Ramos (cell line): ENCODE results near the gene ATP2B2.

Experiments
- in situ Hi-C: fragments of 300-500 bp; cut with MboI; formaldehyde crosslinking; loops from one replicate; pipeline ENCODE4 v1.14.3; 2022; ENCODE audit warnings: low sequenced_read_pairs; ENCODE audit not compliant: unreplicated experiment

The ATP2B2 gene

DNA sequence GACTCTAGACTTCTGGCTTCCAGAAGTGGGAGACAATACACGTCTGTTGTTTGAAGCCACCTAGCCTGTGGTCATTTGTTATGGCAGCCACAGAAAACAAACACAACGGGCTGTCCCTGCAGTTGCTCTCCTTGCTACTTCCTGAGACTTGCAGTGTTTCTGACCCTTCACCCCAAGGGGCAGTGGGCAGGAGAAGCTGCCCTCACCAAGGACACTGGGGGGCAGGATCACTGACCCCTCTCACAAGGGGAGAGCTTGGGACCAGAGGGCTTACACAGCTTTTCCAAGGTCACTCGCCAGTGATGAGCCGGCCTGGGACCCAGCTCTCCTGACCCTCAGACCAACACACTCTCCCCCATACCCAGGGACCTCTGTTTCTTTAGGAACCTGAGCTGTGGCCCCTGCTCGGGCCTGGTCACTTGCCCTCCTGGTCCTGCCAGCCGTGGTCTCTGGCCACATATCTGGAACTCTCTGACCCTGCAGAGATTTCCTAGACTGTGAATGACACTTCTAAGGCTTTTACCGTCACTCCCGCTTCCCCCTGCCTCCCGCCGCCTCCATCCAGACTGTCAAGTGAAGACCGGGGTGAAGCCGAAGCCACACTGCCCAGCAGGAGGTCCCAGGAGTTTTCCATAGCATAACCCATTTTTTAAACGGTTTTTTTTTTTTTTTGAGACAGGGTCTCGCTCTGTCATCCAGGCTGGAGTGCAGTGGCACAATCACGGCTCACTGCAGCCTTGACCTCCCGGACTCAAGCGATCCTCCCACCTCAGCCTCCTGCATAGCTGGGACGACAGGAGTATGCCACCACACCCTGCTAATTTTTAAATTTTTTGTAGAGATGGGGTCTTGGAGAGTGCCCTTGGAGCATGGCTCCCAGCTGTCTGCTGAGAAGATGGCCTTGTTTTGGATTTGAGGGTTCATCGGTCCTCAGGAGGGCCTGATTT is 4.4 kb downstream of the ATP2B2 start:
- in situ Hi-C loops: loop anchor here (25.0 kb wide), 1 partner anchor 164 kb away; no protein-coding TSS in a partner anchor

DNA sequence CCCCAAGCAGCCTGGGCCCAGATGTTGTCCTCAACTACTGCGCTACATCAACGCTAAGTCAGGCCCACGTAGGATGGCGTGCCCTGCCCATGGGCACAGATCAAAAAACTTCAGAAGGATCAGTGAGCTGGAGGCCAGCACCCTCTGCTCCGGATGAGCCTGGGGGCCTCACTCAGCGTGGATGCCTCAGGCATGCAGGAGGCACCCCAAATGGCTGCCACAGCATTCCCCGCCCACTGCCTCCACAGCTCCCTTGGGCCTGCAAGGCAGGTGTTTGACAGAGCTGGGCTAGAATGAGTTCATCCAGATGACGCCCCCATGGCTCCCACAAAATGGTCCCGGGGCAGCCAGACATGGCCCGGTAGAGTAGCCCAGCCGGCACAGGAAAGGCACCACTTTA is 7.1 kb downstream of the ATP2B2 start:
- in situ Hi-C loops: no loop called here

DNA sequence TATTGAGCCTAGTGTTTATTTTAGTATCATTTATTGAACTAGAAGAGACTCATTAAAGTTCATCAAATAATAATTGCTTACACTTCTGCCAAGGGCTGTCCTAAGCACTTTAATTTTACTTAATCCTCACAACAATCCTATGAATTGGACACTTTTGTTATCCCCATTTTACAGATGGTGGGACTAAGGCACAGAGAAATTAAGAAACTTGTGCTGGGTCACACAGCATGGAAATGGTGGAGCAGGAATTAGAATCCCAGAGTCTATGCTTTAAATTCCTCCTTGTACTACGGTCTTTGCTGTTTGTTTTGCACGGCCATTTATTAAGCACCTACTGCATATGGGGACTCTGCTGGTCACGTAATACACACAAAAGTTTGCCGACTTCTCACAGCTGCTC is 7.9 kb downstream of the ATP2B2 start:
- in situ Hi-C loops: no loop called here

DNA sequence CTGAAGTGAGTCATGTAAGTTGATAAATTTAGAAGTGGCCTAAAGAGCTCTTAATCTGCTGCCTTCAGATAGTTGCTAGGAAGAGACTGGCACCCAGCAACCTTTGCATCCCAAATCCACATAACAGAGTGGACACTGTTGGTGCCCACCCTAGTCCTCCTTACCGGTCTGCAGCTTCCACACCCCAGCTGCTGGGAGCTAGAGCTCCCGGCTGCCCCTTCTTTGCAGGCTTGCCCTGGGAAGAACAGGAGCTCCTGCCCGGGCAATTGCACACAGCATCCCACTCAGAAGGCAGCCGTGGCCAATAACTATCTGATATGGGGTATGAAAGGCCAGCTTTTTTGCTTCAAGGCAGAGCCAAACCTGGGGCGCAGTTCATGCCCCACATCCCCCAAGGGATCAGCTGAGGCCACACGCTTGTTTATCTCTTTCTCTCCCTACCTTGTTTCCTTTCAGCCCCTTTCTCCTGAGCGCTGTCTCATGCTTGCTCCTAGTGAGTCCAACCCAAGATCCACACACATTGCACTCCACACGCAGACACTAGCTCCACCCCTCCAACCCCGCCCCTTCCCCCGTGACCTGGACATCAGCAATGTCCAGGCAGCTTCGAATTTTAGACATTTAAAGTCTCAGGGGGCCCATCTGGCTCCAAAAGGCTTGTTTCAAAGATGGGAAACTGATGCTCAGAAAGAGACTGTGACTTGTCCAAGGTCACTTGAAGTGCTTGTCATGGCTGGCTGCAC is 9.1 kb downstream of the ATP2B2 start:
- in situ Hi-C loops: no loop called here

DNA sequence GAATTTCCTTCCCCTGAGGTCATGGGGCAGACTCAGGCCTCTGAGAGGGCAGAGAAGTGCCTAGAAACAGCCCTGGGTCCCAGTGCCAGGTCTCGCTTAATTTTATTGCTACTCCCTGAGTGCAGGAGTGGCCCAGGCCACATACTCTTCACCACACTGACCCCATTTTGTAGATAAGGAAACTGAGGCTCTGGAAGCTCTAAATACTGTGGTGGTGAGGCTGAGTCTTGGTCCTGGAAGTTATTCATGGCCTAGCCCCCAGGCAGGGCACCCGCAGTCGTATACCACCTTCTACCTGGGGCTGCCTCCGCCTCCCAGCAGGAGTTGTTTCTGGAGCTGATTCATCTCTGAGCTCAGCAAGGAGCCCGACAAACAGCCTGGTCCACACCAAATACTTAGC is 9.8 kb downstream of the ATP2B2 start:
- in situ Hi-C loops: no loop called here

DNA sequence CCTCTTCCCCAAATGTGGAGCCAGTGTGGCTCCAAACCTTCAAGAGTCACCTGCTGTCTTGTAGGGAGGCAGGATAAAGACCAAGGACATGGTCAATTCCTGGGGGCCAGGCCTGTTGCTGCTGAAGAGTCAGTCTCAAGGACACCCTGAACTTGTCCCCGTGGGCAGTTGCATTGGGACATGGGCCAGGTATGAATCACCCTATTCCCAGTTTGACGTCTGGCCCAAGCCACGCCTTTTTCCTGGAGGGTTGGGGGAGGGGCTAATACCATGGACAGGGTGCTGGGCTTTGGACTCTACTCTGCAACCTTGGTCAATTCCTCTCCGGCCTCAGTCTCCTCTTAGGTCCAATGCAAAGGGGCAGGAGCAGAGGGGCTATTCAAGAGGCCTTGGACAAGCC is 10.4 kb downstream of the ATP2B2 start:
- in situ Hi-C loops: no loop called here

DNA sequence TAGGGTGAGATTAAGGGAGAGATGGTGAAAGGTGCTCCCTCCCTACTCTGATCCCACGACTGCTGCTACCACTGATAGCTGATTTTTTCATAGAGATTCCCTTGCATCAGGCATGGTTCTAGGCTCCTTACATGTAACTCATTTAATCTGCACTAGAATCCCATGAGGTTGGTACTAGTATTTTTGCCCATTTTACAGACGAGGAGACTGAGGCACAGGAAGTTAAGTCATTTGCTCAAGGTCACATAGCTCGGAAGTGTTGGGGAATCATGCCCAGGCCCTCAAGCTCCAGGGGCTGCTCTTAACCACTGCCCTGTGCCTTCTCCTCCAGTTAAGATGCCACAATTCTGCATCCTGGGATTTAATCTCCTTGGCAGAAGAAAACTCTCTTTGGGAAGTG is 11.2 kb downstream of the ATP2B2 start:
- in situ Hi-C loops: no loop called here

DNA sequence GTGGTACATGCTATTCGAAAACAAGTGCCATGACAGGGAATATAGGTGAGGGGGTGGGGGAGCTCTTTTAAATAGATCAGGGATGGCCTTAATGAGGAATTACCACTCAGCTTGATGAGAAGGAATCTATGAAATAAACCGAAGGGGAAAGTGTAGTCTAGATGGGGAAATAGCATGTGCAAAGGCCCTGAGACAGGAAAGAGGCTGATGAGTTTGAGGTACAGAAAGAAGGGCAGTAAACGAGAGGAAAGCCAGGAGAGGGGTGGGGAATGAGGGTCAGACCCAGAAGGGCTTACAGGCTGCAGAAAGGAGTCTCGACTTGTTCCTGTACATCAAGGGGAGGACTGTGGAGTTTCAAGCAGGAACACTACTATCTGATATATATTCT is 12.2 kb downstream of the ATP2B2 start:
- in situ Hi-C loops: no loop called here

DNA sequence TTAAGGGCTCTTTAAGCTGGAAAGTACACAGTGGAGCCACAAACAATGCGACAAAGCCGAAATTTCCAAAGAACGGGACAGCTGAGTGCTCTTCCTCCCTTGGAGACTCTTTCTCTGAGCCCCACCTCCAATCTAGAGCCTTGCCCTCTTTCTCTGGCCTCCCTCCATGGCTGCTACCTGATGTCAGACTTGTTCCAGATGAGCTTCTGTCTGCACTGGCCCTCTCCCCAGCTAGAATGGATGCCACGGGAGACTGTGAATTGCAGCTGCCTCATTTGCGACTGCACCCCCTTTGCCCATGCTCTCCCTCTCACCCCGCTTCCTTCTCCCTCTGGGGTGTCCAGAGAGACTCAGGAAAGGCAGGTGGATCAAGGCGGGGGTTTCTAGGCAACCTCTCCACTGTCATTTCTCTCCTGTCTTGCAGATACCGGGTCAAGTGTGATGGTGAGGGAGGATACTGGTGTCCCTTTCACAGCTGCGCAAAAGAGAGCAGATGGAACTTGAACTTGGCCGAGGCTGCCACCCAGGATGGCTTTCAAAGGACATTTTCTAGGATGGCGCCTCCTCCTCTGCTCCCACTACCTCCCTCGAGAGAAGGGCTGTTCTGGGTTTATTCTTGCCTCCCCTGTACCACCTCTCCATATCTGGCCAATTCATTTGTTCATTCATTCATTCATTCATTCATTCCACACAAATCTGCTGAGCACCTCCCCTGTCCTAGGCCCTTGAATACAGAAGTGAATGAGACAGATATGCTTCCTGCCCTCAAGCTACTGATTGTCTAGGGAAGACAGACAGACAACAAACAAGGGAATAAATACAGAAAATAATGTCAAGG is 12.8 kb downstream of the ATP2B2 start:
- in situ Hi-C loops: no loop called here

DNA sequence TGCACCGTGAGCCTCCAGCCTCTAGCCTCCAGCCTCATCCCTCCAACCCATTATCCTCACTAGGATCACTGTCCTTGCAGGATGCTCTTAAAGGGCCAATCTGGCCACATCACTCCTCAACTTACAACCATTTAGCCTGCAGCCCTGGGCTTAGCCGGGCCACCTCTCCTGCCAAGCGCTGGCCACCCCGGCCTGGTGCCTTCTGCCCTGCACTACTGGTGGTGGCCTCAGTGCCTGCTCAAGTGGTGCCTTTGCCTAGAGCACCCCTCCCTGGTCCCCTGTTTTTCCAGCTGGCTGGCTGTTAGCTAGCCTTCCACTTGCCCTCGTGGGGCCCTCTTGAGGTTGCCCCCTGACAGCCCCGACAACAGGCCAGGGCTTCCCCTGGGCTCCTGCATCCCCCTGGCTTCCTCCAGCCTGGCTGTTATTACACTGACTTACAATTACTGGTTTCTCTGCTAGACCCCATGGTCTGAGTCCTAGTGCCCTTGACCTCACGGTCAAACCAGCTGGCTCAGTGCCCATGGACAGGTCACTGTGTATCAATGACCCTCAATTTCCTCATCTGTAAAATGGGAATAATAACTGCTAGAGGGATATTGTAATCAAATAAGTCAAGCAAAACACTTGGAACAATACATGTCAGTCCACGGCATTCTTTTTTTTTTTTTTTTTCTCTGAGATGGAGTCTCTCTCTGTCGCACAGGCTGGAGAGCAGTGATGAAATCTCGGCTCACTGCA is 15.5 kb downstream of the ATP2B2 start:
- in situ Hi-C loops: no loop called here

DNA sequence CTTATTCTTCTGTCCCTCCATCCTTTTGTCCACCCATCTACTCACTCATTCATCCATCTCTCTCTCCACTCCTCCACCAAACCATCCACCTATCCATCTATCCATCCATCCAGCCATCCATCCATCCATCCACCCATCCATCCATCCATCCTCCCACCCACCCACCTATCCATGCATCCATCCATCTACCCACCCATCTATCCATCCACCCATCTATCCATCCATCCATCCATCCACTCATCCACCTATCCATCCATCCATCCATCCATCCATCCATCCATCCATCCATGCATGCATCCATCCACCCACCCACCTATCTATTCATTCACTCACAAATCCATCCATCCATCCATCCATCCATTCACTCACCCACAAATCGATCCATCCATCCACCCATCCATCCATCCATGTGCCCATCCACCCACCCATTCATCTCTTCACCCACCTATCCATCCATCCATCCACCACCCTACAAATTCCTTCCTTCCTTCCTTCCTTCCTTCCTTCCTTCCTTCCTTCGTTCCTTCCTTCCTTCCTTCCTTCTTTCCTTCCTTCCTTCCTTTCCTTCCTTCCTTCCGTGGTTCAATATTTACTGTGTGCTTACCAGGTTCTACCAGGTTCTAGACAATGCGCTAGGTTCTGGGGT is 17.3 kb downstream of the ATP2B2 start:
- in situ Hi-C loops: no loop called here

DNA sequence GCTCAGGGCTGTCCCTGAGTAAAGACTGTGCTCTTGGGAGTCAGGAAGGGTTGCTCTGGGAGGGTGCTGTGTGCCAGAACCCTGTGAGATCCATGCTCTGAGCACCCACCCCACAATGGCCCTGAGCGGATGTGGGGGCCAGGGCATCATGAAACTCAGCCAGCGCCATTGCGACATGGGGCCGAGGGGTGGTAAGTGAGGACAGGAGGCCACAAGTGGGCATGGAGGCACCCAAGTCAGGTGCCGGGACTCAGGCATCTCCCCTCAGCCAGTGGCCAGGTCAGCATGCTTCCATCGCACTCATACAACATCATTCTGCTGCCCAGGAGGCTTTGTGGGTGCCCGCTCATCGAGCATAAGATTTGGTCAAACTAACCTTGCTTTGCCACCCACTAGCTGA is 19.6 kb downstream of the ATP2B2 start:
- in situ Hi-C loops: no loop called here

DNA sequence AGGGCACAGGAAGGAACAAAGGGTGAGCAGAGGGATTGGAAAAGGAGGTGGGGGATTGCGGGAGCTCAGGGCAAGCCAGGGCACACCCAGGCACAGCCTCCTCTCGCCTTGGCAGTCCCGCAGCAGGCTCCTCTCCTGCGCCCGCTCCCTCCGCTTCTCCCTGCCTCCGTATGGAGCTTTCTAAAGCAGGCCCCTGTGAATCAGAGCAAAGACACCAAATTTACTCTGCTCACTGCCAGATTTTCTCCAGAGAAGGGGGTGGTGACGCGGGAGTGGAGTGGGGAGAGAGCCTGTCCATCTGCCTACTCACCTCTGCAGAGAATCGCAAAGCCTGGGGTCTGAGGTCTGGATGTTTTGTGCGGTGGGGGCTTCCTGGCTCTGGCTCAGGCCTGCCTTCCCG is 20.0 kb downstream of the ATP2B2 start:
- in situ Hi-C loops: no loop called here

DNA sequence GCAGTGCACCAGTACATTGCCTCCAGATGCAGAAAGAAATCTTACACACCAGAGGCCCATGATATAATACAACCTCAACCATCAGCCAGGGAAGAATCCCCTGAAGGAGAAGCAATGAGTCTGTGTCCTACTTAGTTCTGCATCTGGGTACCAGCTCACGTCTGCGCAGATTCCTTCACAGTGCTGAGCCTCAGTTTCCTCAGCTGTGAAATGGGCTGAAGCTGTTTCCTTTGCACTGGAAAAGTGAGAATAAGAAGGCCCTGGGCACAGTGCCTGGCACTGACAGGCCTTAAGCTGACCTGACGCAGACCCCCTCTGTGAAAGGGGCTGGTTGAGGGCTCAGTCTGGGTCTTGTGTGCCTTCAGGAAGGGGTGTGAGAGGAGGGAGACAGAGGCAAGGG is 20.7 kb downstream of the ATP2B2 start:
- in situ Hi-C loops: no loop called here

DNA sequence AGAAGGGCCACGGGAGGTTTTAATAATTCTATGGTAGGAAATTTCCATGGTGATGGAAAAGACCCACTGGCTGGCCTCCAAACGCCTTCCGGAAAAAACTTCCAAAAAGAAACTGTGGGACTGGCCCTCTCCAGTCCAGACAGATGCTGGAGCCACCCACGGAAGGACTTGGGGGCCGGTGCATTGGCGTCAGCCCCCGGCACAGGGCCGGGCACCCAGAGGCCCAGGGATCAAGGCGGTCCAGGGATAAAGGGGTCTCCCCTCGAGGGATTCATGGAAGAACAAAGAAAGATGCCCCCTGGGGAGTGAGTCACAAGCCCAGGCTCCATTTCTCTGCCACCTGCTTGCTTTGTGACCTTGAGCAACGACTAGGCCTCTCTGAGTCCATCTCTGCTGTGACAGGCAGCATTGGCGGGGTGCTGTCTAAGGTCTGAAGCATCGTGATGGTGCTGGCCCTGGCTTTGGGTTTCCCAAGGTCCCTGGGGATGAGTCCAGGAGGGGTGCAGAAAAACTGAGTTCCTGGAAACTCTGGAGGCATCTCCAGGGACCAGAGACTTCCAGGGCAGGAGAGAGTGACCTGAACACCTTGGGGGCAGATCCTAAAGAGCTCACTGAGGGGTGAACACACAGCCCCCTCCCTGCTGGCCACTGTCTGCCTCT is 21.6 kb downstream of the ATP2B2 start:
- in situ Hi-C loops: no loop called here

DNA sequence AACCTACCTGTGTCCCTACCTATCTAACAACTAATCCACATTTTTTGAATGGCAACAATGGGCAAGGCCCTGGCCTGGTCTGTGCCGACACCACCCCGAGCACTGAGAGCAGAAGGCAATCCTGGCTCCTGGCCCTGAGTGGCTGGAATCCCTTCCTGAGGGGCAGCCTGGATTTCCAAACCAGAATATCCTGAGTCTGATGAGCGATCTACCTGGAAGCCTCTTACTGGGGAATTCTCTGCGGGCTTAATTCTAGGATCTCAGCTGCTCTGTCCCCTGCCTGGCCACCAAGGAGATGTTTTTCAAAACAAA is 22.1 kb downstream of the ATP2B2 start:
- in situ Hi-C loops: no loop called here

DNA sequence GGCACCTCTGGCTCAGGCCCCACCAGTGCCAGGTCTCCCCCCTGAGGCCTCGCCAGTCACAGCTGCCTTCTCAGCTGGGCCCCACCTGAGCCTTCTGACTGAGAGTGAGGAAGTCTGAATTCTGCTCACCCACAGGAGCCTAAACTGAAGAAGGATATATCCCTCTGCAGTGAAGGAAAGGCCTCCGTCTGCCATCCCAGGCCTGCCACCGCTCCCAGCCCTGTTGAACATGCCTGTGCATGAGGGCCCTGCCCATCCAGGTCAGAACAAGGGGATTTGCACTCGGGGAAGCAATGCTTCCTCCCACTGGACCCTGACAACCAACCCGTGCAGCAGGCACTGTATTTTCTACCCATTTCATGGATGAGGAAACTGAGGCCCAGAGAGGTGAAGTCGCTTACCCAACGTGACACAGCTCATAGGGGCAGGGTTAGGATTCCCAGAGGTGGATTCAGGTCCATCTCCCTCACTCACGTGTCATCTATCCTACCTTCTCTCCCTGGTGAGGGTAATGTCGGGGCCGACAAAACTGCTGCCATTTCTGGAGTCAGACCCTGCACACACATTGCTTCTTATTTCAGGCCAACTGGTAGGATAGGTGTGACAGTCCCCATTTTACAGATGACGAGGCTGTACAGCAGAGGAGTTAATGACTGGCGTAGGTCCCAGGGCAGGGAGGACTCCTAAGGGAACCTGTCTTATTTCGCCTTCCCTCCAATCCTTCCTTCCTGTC is 22.6 kb downstream of the ATP2B2 start:
- in situ Hi-C loops: no loop called here

DNA sequence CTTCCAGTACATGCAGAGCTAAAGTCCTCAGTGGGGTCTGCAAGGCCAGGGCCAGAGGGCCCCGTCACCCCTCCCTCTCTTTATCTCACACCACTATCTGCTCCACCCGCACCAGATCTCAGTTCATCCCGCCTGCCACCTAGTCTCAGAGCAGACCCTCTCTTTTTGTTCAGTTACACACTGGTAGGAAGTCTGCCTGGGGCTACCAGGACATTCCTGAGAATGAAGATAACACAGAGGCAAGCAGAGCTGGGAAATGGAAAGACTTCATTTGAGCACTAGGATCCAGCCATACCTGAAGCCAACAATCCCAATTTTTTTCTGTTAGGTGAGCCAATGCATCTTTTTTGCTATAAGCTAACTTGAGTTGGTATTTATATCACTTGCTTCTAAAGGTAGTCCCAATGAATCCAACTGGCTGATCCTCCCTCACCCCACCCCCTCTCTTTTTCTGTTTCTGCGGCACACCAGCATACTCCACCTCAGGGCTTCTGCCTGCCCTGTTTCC is 24.5 kb downstream of the ATP2B2 start:
- in situ Hi-C loops: no loop called here
